Measurements from ENCODE around the gene SMR3B. TPM values are rescaled to one million over a fixed set of nuclear protein-coding genes. Genes with fewer than 3 reads are reported as not detected.

The SMR3B gene
- total and polyA plus RNA-seq, 2 of the 4 experiments (the other 2 are of a cell fraction): not detected

DNA sequence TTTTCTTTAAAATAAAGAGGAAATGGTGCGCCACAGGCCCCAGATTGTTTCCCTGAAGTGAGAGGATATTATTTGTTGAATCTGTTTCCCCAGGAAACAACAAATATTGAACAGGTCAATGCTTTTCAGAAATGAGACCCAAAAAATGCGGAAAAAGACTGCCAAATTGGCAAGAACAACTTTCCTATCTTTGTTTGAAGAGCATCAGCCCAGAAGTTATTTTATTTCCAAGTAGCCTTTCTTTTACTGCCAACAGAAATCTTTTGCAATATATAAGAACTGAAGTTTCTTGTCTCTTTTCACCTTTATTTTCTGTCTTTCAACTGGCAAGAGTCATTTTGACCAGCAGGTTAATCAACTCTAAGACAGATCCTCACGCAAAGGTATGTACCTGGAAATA, 22.5 kb upstream of the SMR3B start, which contains the start of gene SMR3A:
SMR3A (plus strand) TSS at position 301 of the 400 bp plus-strand sequence. CDS start 1,356 bp downstream, outside the sequence.
- CTCF ChIA-PET: no interaction called here
- H2AK5ac ChIP-seq (ENCODE audit: low read depth, low read length): no peak within 1 kb of the TSS
- H3K27me3 ChIP-seq (ENCODE audit: control insufficient read depth, insufficient read depth, low read length): no peaks in the 10 kb centered on the region
- H2BK20ac ChIP-seq (ENCODE audit: low read depth, low read length): no peak within 1 kb of the TSS
- H2BK120ac ChIP-seq (ENCODE audit: low read depth, low read length): no peak within 1 kb of the TSS
- H3K56ac ChIP-seq (ENCODE audit: extremely low read depth, insufficient read depth, low read length): no peak within 1 kb of the TSS
- WGBS, 2 experiments (ENCODE audit: extremely low coverage in 2 of 2, insufficient read length in 1 of 2): no CpG with 5 or more reads among the region's 3 CpGs
- dilution Hi-C loops (cut with HindIII; ENCODE audit: low sequenced_read_pairs, unreplicated experiment) (no loop called here), intact Hi-C loops (cut with micrococcal nuclease) (no loop called here), in situ Hi-C loops (cut with MboI; ENCODE audit: low sequenced_read_pairs) (no loop called here)
- H2BK5ac ChIP-seq (ENCODE audit: low read depth, low read length, poor library complexity, severe bottlenecking): no peak within 1 kb of the TSS
- POLR2A ChIA-PET (ENCODE audit: unreplicated experiment): no interaction called here
- H3K18ac ChIP-seq (ENCODE audit: low read depth, low read length): no peak within 1 kb of the TSS
- no peaks in the 10 kb centered on the region for H3K9me3 ChIP-seq (ENCODE audit: control insufficient read depth, insufficient read depth, low read length)
- H4K5ac ChIP-seq (ENCODE audit: low read depth, low read length): no peak within 1 kb of the TSS
- no peaks in the 10 kb centered on the region for H3K4me1 ChIP-seq (ENCODE audit: control insufficient read depth, insufficient read depth, low read length)
- BruUV-seq (replicated peaks): no TSS peak
- no peak within 1 kb of the TSS for H3K14ac ChIP-seq (replicated peaks; ENCODE audit: low read depth, low read length)
- H2AFZ ChIP-seq (replicated peaks; ENCODE audit: low read length, poor library complexity): no peak within 1 kb of the TSS
- no peak within 1 kb of the TSS for H3K4me2 ChIP-seq (ENCODE audit: low read depth, low read length)
- H3K4me3 ChIP-seq (ENCODE audit: insufficient read depth, low read depth, low read length): no peak within 1 kb of the TSS
- DNase-seq: no peak
- no peak for ATAC-seq (ENCODE audit: low read depth)
- no peak within 1 kb of the TSS for H3K9ac ChIP-seq (ENCODE audit: low read depth, low read length)
- no peaks in the 10 kb centered on the region for H3K36me3 ChIP-seq (ENCODE audit: control insufficient read depth, insufficient read depth, low read length)
- no peak for TF ChIP-seq MXI1 (IDR thresholded peaks at IDR 0.05; ENCODE audit: borderline replicate concordance, low read depth, low read length)
- H3K23ac ChIP-seq (ENCODE audit: low read depth, low read length): no peak within 1 kb of the TSS
- H2BK15ac ChIP-seq (ENCODE audit: low read depth, low read length): no peak within 1 kb of the TSS
- H3K4ac ChIP-seq (ENCODE audit: low read depth, low read length): no peak within 1 kb of the TSS
- no peaks in the 10 kb centered on the region for H4K20me1 ChIP-seq (ENCODE audit: insufficient read depth, low read length)
- no peaks in the 10 kb centered on the region for H3K9me1 ChIP-seq (ENCODE audit: insufficient read depth, low read length)
- H4K8ac ChIP-seq (ENCODE audit: low read depth in 2 of 2, low read length in 2 of 2): no peak within 1 kb of the TSS
- H2AK9ac ChIP-seq (replicated peaks; ENCODE audit: low read depth, low read length, poor library complexity): no peak within 1 kb of the TSS
- no peak within 1 kb of the TSS for H4K91ac ChIP-seq (ENCODE audit: insufficient read depth, low read depth, low read length)
- no peaks in the 10 kb centered on the region for H3K79me1 ChIP-seq (ENCODE audit: low read depth in 1 of 2, low read length in 2 of 2)
- H3K27ac ChIP-seq (ENCODE audit: insufficient read depth, low read length): no peak within 1 kb of the TSS
